ENCODE measurements around the gene TTC8.

Gene TTC8

DNA sequence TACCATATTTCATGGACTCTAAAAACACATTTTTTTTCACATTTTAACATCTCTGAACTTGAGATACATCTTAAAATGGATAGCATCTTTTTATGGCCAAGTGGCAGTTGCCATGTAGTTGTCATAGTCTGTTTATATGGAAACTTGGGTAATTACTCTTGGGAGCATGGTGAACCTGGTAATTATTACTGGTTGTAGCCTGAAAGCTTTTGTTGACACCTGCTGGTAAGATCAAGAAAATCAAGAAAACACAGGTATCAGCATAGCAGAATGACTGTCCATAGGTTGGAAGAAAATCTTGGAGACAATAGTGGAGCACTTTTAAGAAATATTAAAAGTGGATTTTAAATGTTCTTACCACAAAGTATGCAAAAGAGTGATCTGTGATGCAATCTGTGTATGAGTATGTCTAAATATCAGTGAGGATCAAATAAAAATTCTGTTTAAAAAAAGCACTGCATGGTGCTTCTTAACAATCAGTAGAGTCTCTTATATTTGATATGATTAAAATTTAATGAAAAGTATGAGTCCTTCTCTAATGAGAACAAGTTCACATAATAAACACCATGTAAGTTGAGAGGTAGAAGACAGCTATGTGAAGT lies 44.2 kb downstream of the TTC8 start:
- H3K27me3 Mint-ChIP-seq (ENCODE audit: low read depth) = no peaks in the 10 kb centered on the region
- H3K27ac Mint-ChIP-seq = no peak overlapping the region
- H3K9me3 Mint-ChIP-seq = no peaks in the 10 kb centered on the region
- no peaks in the 10 kb centered on the region for H3K4me1 Mint-ChIP-seq (ENCODE audit: low read depth)
- H3K4me3 Mint-ChIP-seq = no peak overlapping the region
- no peaks in the 10 kb centered on the region for H3K36me3 Mint-ChIP-seq (ENCODE audit: low read depth)

DNA sequence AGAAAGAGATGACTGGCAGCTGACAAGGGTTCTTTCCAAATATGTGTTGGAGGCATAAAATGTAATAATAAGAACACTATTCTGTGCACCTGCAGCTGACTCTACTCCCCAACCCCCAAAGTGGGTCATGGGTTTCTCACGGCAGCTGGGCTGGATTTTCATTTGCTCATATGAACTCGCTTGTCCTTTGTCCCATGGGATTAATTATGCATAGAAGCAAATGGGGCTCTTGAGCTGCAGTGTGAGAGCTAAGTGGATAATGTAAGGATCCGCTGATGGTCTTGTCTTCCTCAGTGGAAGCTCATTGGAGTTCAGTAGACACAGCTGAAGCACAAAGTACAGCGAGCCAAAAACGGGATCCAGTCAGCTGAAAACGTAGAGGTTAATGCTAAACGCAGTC lies 46.3 kb downstream of the TTC8 start:
- H3K4me1 Mint-ChIP-seq (ENCODE audit: low read depth) = no peaks in the 10 kb centered on the region
- no peaks in the 10 kb centered on the region for H3K36me3 Mint-ChIP-seq (ENCODE audit: low read depth)
- no peak overlapping the region for H3K27ac Mint-ChIP-seq
- no peaks in the 10 kb centered on the region for H3K27me3 Mint-ChIP-seq (ENCODE audit: low read depth)
- no peak overlapping the region for H3K4me3 Mint-ChIP-seq
- no peaks in the 10 kb centered on the region for H3K9me3 Mint-ChIP-seq

DNA sequence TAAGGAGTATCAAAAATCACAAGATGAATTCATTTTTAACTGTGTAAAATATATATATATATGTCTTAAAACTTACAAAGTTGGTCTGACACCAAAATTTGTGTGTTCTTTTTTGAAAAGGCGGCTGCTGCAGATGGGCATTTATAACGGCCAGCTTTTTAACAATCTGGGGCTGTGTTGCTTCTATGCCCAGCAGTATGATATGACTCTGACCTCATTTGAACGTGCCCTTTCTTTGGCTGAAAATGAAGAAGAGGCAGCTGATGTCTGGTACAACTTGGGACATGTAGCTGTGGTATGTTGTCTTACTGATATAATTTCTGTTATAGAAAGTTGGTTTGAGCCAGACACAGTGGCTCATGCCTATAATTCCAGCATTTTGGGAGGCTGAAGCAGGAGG lies 47.0 kb downstream of the TTC8 start:
- no peaks in the 10 kb centered on the region for H3K27me3 Mint-ChIP-seq (ENCODE audit: low read depth)

DNA sequence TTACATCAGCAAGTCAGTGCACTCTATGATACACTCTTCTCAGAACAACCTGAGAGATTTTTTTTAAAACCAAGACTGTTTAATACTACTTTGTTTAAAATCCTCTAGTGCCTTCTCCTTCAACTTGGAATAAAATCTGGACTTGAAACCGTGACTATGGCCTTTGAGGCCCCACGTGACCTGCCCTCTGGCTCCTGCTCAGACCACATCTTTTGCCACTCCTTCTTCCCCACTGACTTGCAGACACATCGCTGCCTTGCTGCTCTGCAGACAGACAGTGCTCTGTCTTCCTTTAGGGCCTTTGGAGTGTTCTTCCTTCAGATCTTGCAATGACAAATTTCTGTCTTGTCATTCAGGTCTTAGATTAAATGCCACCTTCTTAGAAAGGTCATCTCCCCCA lies 48.5 kb downstream of the TTC8 start:
- Mint-ChIP-seq H3K4me3 (no peak overlapping the region), H3K36me3 (ENCODE audit: low read depth) (no peaks in the 10 kb centered on the region), H3K4me1 (ENCODE audit: low read depth) (no peaks in the 10 kb centered on the region), H3K27ac (no peak overlapping the region), H3K9me3 (no peaks in the 10 kb centered on the region), H3K27me3 (ENCODE audit: low read depth) (no peaks in the 10 kb centered on the region)

More for the DNA sequence above, 47.0 kb downstream of the TTC8 start:
- H3K27ac Mint-ChIP-seq = no peak overlapping the region
- H3K36me3 Mint-ChIP-seq (ENCODE audit: low read depth) = no peaks in the 10 kb centered on the region
- no peaks in the 10 kb centered on the region for H3K4me1 Mint-ChIP-seq (ENCODE audit: low read depth)
- no peak overlapping the region for H3K4me3 Mint-ChIP-seq
- H3K9me3 Mint-ChIP-seq = no peaks in the 10 kb centered on the region

DNA sequence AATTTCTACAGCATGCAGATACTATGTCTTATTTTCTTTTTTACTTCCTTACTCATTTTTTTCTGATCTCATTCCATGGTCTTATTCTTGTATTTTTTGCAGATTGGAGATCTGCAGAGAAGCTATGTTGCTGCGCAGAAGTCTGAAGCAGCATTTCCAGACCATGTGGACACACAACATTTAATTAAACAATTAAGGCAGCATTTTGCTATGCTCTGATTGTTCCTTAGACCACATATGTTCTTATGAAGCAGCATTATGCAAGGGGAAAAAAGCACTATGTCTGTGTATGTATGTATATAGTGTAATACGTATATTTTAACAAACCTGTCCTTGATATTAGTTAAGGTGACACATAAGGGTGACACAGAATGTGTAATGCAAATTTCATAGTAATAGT lies 52.7 kb downstream of the TTC8 start:
- peaks cover 10% of the 10 kb centered on the region for H3K9me3 Mint-ChIP-seq
- H3K36me3 Mint-ChIP-seq (ENCODE audit: low read depth) = no peaks in the 10 kb centered on the region
- H3K27ac Mint-ChIP-seq = no peak overlapping the region
- no peak overlapping the region for H3K4me3 Mint-ChIP-seq
- no peaks in the 10 kb centered on the region for H3K27me3 Mint-ChIP-seq (ENCODE audit: low read depth)
- H3K4me1 Mint-ChIP-seq (ENCODE audit: low read depth) = no peaks in the 10 kb centered on the region

DNA sequence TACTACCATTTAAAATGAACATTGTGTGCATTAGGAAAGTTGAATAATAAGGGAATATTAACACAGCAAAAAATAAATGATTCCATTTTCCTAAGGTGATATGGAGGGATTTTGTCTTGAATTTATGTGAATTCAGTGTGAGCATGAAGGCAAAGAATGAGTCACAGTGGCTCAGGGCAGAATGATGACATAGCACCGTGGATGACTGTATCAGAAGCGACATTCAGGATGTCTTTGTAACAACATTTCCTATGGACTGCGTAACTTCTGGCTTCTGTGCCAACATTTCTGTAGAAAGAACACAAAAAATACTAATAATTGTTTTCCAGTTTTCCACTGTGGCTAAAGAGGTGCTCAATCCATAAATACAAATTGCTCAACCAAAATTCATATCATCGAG lies 54.6 kb downstream of the TTC8 start:
- Mint-ChIP-seq H3K27me3 (ENCODE audit: low read depth) (no peaks in the 10 kb centered on the region), H3K4me3 (no peak overlapping the region), H3K9me3 (peaks cover 28% of the 10 kb centered on the region), H3K4me1 (ENCODE audit: low read depth) (no peaks in the 10 kb centered on the region), H3K27ac (no peak overlapping the region), H3K36me3 (ENCODE audit: low read depth) (no peaks in the 10 kb centered on the region)

DNA sequence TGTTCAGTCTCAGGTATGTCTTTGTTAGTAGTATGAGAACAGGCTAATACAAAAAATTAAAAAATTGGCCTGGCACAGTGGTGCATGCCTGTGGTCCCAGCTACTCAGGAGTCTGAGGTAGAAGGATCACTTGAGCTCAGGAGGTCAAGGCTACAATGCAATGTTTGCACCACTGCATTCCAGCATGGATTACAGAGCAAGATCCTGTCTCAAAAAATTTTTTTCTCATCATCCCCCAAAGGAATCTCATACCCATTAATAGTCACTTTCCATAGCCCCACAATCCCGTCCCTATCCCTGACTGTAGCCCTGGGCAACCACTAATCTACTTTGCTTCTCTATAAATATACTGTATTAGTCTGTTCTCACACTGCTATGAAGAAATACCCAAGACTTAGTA lies 57.8 kb downstream of the TTC8 start:
- peaks cover 29% of the 10 kb centered on the region for H3K9me3 Mint-ChIP-seq
- H3K36me3 Mint-ChIP-seq (ENCODE audit: low read depth) = no peaks in the 10 kb centered on the region
- no peak overlapping the region for H3K27ac Mint-ChIP-seq
- H3K4me1 Mint-ChIP-seq (ENCODE audit: low read depth) = no peaks in the 10 kb centered on the region
- H3K4me3 Mint-ChIP-seq = no peak overlapping the region
- H3K27me3 Mint-ChIP-seq (ENCODE audit: low read depth) = peaks cover 8% of the 10 kb centered on the region

DNA sequence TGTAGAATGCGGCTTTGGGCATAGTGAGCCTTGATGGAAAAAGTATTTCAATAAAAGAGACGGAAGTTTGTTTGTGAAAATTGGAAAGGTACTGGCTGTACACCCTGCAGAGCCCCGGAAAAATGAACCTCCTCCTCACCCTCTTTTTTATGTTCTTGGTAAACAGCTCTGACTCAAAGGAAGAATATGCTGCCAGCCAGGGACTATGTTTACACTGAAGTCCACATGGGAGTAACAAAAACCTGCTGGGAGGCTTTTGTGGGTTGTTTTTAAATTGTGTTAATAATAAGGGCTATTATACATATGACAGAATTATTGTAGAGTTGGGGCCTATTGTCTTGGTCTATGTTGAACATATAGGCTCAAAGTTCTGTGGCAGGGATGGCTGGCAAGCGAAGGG lies 70.7 kb downstream of the TTC8 start:
- Mint-ChIP-seq H3K9me3 (no peaks in the 10 kb centered on the region), H3K27ac (no peak overlapping the region), H3K27me3 (ENCODE audit: low read depth) (peaks cover 6% of the 10 kb centered on the region), H3K36me3 (ENCODE audit: low read depth) (no peaks in the 10 kb centered on the region), H3K4me1 (ENCODE audit: low read depth) (no peaks in the 10 kb centered on the region), H3K4me3 (no peak overlapping the region)

DNA sequence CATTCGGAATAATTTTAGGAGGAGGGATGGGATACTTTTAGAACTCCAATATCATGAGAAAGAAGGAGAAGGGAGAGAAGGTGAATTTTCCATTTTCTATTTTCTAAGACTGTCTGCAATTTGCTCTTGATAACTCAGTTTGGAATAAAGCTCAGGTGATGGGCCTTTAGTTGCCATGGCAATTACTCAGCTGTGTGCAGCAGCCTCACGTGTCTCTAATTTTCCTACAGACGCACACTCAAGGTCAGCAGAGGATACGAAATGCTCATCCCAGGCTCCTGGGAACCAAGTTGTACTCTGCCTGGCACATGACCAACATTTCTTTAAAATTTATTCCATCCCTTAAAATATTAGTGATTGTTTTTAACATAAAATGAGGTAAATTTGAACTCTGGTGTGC lies 76.7 kb downstream of the TTC8 start:
- no peaks in the 10 kb centered on the region for H3K36me3 Mint-ChIP-seq (ENCODE audit: low read depth)
- no peaks in the 10 kb centered on the region for H3K9me3 Mint-ChIP-seq
- no peak overlapping the region for H3K27ac Mint-ChIP-seq
- H3K27me3 Mint-ChIP-seq (ENCODE audit: low read depth) = peaks cover 8% of the 10 kb centered on the region
- H3K4me3 Mint-ChIP-seq = no peak overlapping the region
- no peaks in the 10 kb centered on the region for H3K4me1 Mint-ChIP-seq (ENCODE audit: low read depth)

DNA sequence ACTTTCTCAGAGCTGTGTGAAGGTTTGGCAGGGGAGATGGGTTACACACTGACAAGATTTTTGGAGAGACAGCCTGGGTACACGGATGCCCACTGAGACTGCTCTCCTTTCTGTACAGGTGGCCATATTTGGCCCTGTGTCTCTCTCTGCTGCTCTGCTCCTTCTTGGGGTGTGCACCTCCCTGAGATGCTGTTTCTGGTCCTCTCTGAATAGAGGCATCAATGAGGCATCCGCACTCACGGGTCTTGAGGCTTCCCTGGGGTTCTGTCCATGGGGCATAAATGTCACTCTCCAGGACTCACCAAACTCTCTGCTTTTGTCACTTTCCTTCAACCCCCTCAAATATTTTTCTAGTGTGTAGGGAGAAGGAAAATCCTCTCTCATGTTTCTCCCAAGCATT lies 77.5 kb downstream of the TTC8 start:
- H3K27ac Mint-ChIP-seq = no peak overlapping the region
- peaks cover 8% of the 10 kb centered on the region for H3K27me3 Mint-ChIP-seq (ENCODE audit: low read depth)
- no peak overlapping the region for H3K4me3 Mint-ChIP-seq
- no peaks in the 10 kb centered on the region for H3K9me3 Mint-ChIP-seq
- H3K36me3 Mint-ChIP-seq (ENCODE audit: low read depth) = no peaks in the 10 kb centered on the region
- no peaks in the 10 kb centered on the region for H3K4me1 Mint-ChIP-seq (ENCODE audit: low read depth)

DNA sequence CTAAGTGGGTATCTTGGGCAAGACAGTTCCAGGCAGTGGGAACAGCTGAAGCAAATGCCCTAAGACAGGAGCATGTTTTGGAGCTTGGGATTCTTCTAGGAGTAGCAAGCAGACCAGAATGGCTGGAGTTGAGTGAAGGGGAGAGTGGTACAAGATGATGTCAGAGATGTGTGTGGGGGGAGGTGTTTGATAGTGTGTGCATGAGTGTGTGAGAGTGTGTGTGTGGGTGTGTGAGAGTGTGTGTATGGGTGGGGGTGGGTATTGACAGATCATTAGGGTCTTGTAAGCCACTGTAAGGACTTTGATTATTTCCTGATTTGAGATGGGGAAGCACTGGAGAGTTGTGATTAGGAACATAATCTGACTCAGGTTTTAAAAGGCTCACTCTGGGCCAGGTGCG lies 78.4 kb downstream of the TTC8 start:
- Mint-ChIP-seq H3K9me3 (no peaks in the 10 kb centered on the region), H3K27me3 (ENCODE audit: low read depth) (peaks cover 8% of the 10 kb centered on the region), H3K36me3 (ENCODE audit: low read depth) (no peaks in the 10 kb centered on the region), H3K4me3 (no peak overlapping the region), H3K4me1 (ENCODE audit: low read depth) (no peaks in the 10 kb centered on the region), H3K27ac (no peak overlapping the region)

DNA sequence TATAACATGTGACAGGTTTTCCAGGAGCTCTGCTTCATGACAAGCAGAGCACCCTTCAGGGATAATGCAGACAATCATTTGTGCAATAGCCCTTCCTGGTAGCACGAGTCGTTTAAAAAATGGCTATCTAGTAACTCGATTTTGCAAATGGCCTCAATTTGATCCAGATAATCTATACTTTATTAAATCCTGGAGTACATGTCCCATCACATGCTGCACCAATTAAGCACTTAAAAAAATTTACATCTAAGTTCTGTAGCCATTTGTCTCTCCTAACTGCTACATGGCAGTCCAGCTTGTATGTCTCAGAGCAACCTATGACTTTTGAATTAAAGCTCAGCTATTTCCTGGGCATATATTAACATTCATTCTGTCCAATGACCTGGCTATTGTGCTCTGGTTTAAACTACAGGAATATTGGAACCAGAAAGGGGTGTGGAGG lies 79.8 kb downstream of the TTC8 start:
- Mint-ChIP-seq H3K27ac (no peak overlapping the region), H3K27me3 (ENCODE audit: low read depth) (peaks cover 8% of the 10 kb centered on the region), H3K9me3 (no peaks in the 10 kb centered on the region), H3K36me3 (ENCODE audit: low read depth) (no peaks in the 10 kb centered on the region), H3K4me1 (ENCODE audit: low read depth) (no peaks in the 10 kb centered on the region), H3K4me3 (no peak overlapping the region)

DNA sequence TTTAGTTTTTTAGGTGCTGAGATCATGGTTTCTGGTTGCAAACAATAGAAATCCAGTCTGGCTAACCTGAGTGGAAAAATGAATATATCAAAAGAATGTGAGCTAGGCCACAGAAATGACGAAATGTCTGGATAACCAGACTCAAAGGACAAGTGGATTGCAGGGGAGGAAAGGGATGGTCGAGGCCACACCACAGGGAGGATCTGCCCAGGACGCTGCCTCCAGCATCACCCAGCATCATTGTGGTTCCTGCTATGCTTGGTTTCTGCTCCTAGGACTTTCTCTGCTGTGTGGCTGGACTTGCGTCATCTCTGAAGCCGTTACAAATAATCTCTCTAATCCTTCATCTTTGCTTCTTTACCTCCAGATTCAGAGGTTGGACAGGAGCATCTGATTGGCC lies 80.4 kb downstream of the TTC8 start:
- Mint-ChIP-seq H3K4me3 (no peak overlapping the region), H3K36me3 (ENCODE audit: low read depth) (no peaks in the 10 kb centered on the region), H3K4me1 (ENCODE audit: low read depth) (no peaks in the 10 kb centered on the region), H3K9me3 (no peaks in the 10 kb centered on the region), H3K27ac (no peak overlapping the region), H3K27me3 (ENCODE audit: low read depth) (peaks cover 8% of the 10 kb centered on the region)

DNA sequence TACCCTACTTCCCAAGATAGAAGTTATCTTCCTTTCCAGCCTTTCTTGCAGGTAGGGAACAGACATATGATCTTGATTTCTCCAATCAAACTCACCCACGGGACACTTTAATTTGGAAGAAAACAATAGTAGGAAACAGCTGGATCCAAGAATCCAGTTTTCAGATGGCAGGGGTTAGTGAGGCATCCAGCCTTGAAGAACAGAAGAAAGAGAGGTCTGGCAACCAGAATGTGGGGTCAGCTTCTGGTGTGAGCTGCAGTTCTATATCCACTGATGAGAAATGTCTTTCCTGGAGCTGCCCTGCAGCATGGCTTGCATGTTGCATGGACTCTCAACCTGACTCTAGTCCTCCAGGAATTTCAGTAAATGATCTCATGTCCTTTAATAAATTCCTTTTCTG lies 83.8 kb downstream of the TTC8 start:
- no peak overlapping the region for H3K27ac Mint-ChIP-seq
- no peaks in the 10 kb centered on the region for H3K27me3 Mint-ChIP-seq (ENCODE audit: low read depth)
- H3K36me3 Mint-ChIP-seq (ENCODE audit: low read depth) = no peaks in the 10 kb centered on the region
- H3K4me3 Mint-ChIP-seq = no peak overlapping the region
- no peaks in the 10 kb centered on the region for H3K4me1 Mint-ChIP-seq (ENCODE audit: low read depth)
- no peaks in the 10 kb centered on the region for H3K9me3 Mint-ChIP-seq

DNA sequence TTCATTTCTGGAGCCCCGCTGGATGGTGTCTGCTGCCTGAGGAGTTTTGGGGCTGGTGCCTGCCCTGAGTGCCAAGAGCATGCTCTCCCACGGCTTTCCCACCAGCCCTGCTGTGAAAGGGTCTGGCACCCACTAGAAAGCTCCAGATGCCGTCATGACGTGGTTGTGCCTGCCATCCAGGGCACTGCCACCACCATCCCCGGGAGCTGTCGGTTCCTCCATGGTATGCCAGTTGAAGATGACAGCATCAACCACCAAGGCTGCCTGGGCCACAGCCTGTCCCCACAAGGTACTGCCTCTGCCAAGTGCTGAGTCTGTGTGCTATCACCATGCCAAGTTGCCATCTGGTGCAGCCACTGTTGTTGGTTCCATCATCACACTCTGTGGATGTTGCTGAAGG lies 85.9 kb downstream of the TTC8 start:
- Mint-ChIP-seq H3K4me1 (ENCODE audit: low read depth) (no peaks in the 10 kb centered on the region), H3K27me3 (ENCODE audit: low read depth) (no peaks in the 10 kb centered on the region), H3K9me3 (no peaks in the 10 kb centered on the region), H3K27ac (no peak overlapping the region), H3K4me3 (no peak overlapping the region), H3K36me3 (ENCODE audit: low read depth) (no peaks in the 10 kb centered on the region)

DNA sequence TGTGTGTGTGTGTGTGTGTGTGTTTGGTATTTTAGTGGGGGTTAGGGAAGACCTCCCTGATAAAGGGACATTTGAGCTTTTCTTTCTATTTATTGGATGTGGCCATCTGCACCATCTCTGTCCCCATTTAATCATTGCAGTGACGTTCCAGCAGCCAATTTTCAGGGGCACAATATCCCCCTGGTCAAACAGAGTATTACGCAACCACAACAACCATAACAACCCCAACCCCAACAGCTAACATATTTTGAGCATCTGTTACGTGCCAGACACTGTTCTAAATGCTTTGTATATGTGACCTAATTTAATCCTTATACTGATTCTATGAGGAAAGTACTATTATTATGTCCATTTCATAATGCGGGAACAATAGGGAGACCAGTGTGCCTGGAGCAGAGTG lies 87.4 kb downstream of the TTC8 start:
- H3K4me3 Mint-ChIP-seq = no peak overlapping the region
- H3K36me3 Mint-ChIP-seq (ENCODE audit: low read depth) = no peaks in the 10 kb centered on the region
- no peaks in the 10 kb centered on the region for H3K27me3 Mint-ChIP-seq (ENCODE audit: low read depth)
- H3K9me3 Mint-ChIP-seq = no peaks in the 10 kb centered on the region
- no peak overlapping the region for H3K27ac Mint-ChIP-seq
- no peaks in the 10 kb centered on the region for H3K4me1 Mint-ChIP-seq (ENCODE audit: low read depth)

All from T-helper 1 cell treated with Interleukin-12 subunit alpha and Interleukin-12 subunit beta and Interleukin-4 antibody, amounts not matched to agents 30 μg/mL and 1 μg/mL, for 36 hours (primary cell).